Neural cell (in vitro differentiated cells): ENCODE data around the gene TMEM131. TPM values are rescaled to one million over a fixed set of nuclear protein-coding genes. Genes with fewer than 3 reads are reported as not detected.

Source experiments
- H2AFZ ChIP-seq: fragments of 200-600, 300-800 bp; sonication (generic), shearing (Covaris generic); 2 replicates; pipeline ENCODE4 v1.6.0; 2014; ENCODE audit warnings: low read depth, mild to moderate bottlenecking, antibody characterized with exemption, low read length, moderate library complexity
- H3F3A ChIP-seq: fragments of 200-600 bp; shearing (Covaris generic); 2 replicates; pipeline ENCODE4 v1.6.1; 2016; ENCODE audit warnings: mild to moderate bottlenecking, moderate library complexity, mixed read lengths, antibody characterized with exemption, low read length; ENCODE audit not compliant: insufficient read depth, poor library complexity, severe bottlenecking
- H3K27ac ChIP-seq: fragments of 200-600, 300-800 bp; sonication (generic), shearing (Covaris generic); 2 replicates; pipeline ENCODE4 v1.5.1; 2014; ENCODE audit warnings: mild to moderate bottlenecking, low read length, moderate library complexity
- H3K27me3 ChIP-seq: fragments of 300-800, 200-600 bp; sonication (generic), shearing (Covaris generic); 2 replicates; pipeline ENCODE4 v1.6.0; 2014; ENCODE audit warnings: mild to moderate bottlenecking, low read depth, low read length, moderate library complexity; ENCODE audit not compliant: insufficient read depth
- H3K36me3 ChIP-seq: fragments of 300-800, 200-600 bp; sonication (generic), shearing (Covaris generic); 2 replicates; pipeline ENCODE4 v1.5.1; 2014; ENCODE audit warnings: mild to moderate bottlenecking, antibody characterized with exemption, low read length, moderate library complexity; ENCODE audit not compliant: insufficient read depth
- H3K4me2 ChIP-seq: fragments of 300-800, 200-600 bp; sonication (generic), shearing (Covaris generic); 2 replicates; pipeline ENCODE4 v1.6.0; 2014; ENCODE audit warnings: mild to moderate bottlenecking, low read length
- H3K4me3 ChIP-seq: fragments of 300-800, 200-600 bp; sonication (generic), shearing (Covaris generic); 2 replicates; pipeline ENCODE4 v1.5.1; 2014; ENCODE audit warnings: mild to moderate bottlenecking, low read length, moderate library complexity
- H3K79me2 ChIP-seq: fragments of 200-600 bp; shearing (Covaris generic); replicated peaks from 2 replicates; pipeline ENCODE4 v1.6.0; 2014; ENCODE audit warnings: mild to moderate bottlenecking, low read length, moderate library complexity; ENCODE audit not compliant: insufficient read depth
- H3K9ac ChIP-seq: fragments of 300-800, 200-600 bp; sonication (generic), shearing (Covaris generic); 2 replicates; pipeline ENCODE4 v1.6.1; 2016; ENCODE audit warnings: mild to moderate bottlenecking, low read length, mixed read lengths
- H3K9me2 ChIP-seq: fragments of 200-600 bp; shearing (Covaris generic); 2 replicates; pipeline ENCODE4 v1.6.1; 2016; ENCODE audit warnings: mild to moderate bottlenecking, low read length, mixed read lengths; ENCODE audit not compliant: insufficient read depth
- H3K9me3 ChIP-seq: fragments of 200-600, 300-800 bp; sonication (generic), shearing (Covaris generic); 2 replicates; pipeline ENCODE4 v1.6.1; 2016; ENCODE audit warnings: mild to moderate bottlenecking, mixed run types, low read length, moderate library complexity, mixed read lengths
- H4K20me1 ChIP-seq: fragments of 200-600 bp; shearing (Covaris generic); 2 replicates; pipeline ENCODE4 v1.6.1; 2016; ENCODE audit warnings: mild to moderate bottlenecking, mixed run types; ENCODE audit not compliant: insufficient read depth
- CTCF ChIP-seq: fragments of 450-650 bp; IDR thresholded peaks from 2 replicates; pipeline ENCODE4 v1.5.1; 2014; ENCODE audit warnings: antibody characterized with exemption, mild to moderate bottlenecking, moderate library complexity; ENCODE audit not compliant: poor library complexity, severe bottlenecking
- EP300 ChIP-seq: fragments of 450-650 bp; conservative IDR thresholded peaks from 2 replicates; pipeline ENCODE4 v1.6.1; 2014; ENCODE audit warnings: antibody characterized with exemption, mild to moderate bottlenecking, moderate library complexity; ENCODE audit not compliant: poor library complexity, severe bottlenecking
- EZH2 ChIP-seq: fragments of 200-600, 300-800 bp; shearing (Covaris generic), sonication (generic); IDR thresholded peaks from 2 replicates; pipeline ENCODE4 v1.6.1; 2014; ENCODE audit warnings: antibody characterized with exemption, low read length, borderline replicate concordance, mild to moderate bottlenecking; ENCODE audit not compliant: insufficient read depth, poor library complexity, severe bottlenecking
- MXI1 ChIP-seq: fragments of 450-650 bp; conservative IDR thresholded peaks from 2 replicates; pipeline ENCODE4 v1.6.1; 2014; ENCODE audit warnings: antibody characterized with exemption, mild to moderate bottlenecking; ENCODE audit not compliant: poor library complexity, severe bottlenecking
- POLR2AphosphoS5 ChIP-seq: IDR thresholded peaks from 2 replicates; pipeline ENCODE4 v1.6.1; 2012
- RAD21 ChIP-seq: fragments of 450-650 bp; conservative IDR thresholded peaks from 2 replicates; pipeline ENCODE4 v1.6.1; 2014; ENCODE audit warnings: antibody characterized with exemption, mild to moderate bottlenecking, moderate library complexity
- REST ChIP-seq: IDR thresholded peaks from 2 replicates; pipeline ENCODE4 v1.6.1; 2012; ENCODE audit warnings: borderline replicate concordance
- SMC3 ChIP-seq: fragments of 450-650 bp; conservative IDR thresholded peaks from 2 replicates; pipeline ENCODE4 v1.6.1; 2014; ENCODE audit warnings: antibody characterized with exemption, mild to moderate bottlenecking, moderate library complexity; ENCODE audit not compliant: poor library complexity
- TAF1 ChIP-seq: IDR thresholded peaks from 2 replicates; pipeline ENCODE4 v1.6.1; 2012; ENCODE audit warnings: low read depth
- polyA plus RNA-seq: library from polyadenylated mRNA; depleted of rRNA; stranded (reverse); fragments of >200 nt; gene quantifications from 2 replicates; pipeline ENCODE4 v1.2.3, GENCODE V29; 2014

Gene TMEM131
- polyA plus RNA-seq, 1 donor from 2014 or later = 9.6 TPM

- H3K27ac ChIP-seq = no peak overlapping the region
- peaks cover 3% of the 10 kb centered on the region for H3K36me3 ChIP-seq
- H3K4me2 ChIP-seq = no peak overlapping the region
- no peaks in the 10 kb centered on the region for H3K9me2 ChIP-seq
- no peaks in the 10 kb centered on the region for H4K20me1 ChIP-seq
- H3F3A ChIP-seq = no peaks in the 10 kb centered on the region
- TF ChIP-seq MXI1 (no peak), CTCF (no peak), EZH2 (no peak), REST (no peak), EP300 (no peak)
- H3K79me2 ChIP-seq = no peaks in the 10 kb centered on the region
- H2AFZ ChIP-seq = no peak overlapping the region
- H3K4me3 ChIP-seq = no peak overlapping the region
- H3K9ac ChIP-seq = no peak overlapping the region
- H3K9me3 ChIP-seq = no peaks in the 10 kb centered on the region
- H3K27me3 ChIP-seq = no peaks in the 10 kb centered on the region
Observed at GRCh38 chr2:97805776-97806175, 190.0 kb downstream of the TMEM131 start.

GRCh38 chr2:97801028-97801427, 194.7 kb downstream of the TMEM131 start:
- Histone ChIP-seq H2AFZ (no peak overlapping the region), H3K79me2 (no peaks in the 10 kb centered on the region), H3K27me3 (no peaks in the 10 kb centered on the region), H3K9me2 (no peaks in the 10 kb centered on the region), H4K20me1 (no peaks in the 10 kb centered on the region), H3F3A (no peaks in the 10 kb centered on the region), H3K9ac (no peak overlapping the region), H3K4me3 (no peak overlapping the region), H3K36me3 (peaks cover 11% of the 10 kb centered on the region), H3K9me3 (no peaks in the 10 kb centered on the region), H3K4me2 (no peak overlapping the region), H3K27ac (no peak overlapping the region)
- TF ChIP-seq TAF1 (no peak), EP300 (no peak), EZH2 (no peak), CTCF (no peak), POLR2AphosphoS5 (no peak), REST (no peak), RAD21 (no peak), SMC3 (no peak), MXI1 (no peak)
